PC-3 (cell line): ENCODE results near the gene IL34.

Experiments
- CTCF ChIP-seq: fragments of 300-600 bp; sonication (generic); conservative IDR thresholded peaks from 2 replicates; pipeline ENCODE4 v1.5.1; 2017; ENCODE audit warnings: antibody characterized with exemption, low read depth, mild to moderate bottlenecking, low read length
- EZH2 ChIP-seq: fragments of 300-600 bp; sonication (generic); IDR thresholded peaks from one replicate; pipeline ENCODE4 v1.6.1; 2017; ENCODE audit warnings: antibody characterized with exemption, mild to moderate bottlenecking, low read length; ENCODE audit not compliant: unreplicated experiment

GRCh38 chr16:70656712-70657263 is 10.4 kb downstream of the IL34 start:
- TF ChIP-seq EZH2, result no peak
- TF ChIP-seq CTCF, result no peak
